GM12873 (cell line): ENCODE measurements around the gene METTL9.

ENCODE experiments used
- CTCF ChIP-seq: IDR thresholded peaks from 2 replicates; pipeline ENCODE4 v1.5.1; 2012; ENCODE audit warnings: low read depth, mild to moderate bottlenecking, moderate library complexity, low read length, control low read depth; ENCODE audit not compliant: insufficient read depth; ENCODE audit errors: missing control alignments

Gene METTL9

GRCh38 chr16:21654881-21655280, 55.5 kb downstream of the METTL9 start:
- TF ChIP-seq CTCF: no peak

GRCh38 chr16:21656795-21657768, 57.7 kb downstream of the METTL9 start:
- TF ChIP-seq CTCF: peak; percentile 80

GRCh38 chr16:21659124-21659523, 59.7 kb downstream of the METTL9 start:
- TF ChIP-seq CTCF: no peak

- no peak for TF ChIP-seq CTCF
Observed at GRCh38 chr16:21663889-21664647, 64.7 kb downstream of the METTL9 start, which contains the start of gene OTOA. Gene OTOA (plus strand): TSS chr16:21663968. CDS start chr16:21678515, 14,547 bp downstream.

GRCh38 chr16:21664801-21665492, 65.6 kb downstream of the METTL9 start:
- TF ChIP-seq CTCF: no peak

- no peak for TF ChIP-seq CTCF
Observed at GRCh38 chr16:21666772-21667171, 67.4 kb downstream of the METTL9 start.
